Activated naive CD4-positive, alpha-beta T cell treated with anti-CD3 and anti-CD28 coated beads, Interleukin-2, amount 10 ng/mL, durations not matched to agents 7 days and 5 days (primary cell): Measurements from ENCODE around the gene DAP.

Source experiments
- CTCF ChIA-PET: fragments of 350-600 bp; sonication (Branson Sonifier 250); formaldehyde crosslinking; loops from one replicate; lab custom pipeline; 2021; ENCODE audit warnings: antibody characterized with exemption; lab: Charles Lee
- DNase-seq: peaks from one replicate; pipeline ENCODE4 v3.0.0-alpha.2; 2020
- H3K27ac Mint-ChIP-seq: one replicate; pipeline ENCODE4 v1.8.0; 2021; ENCODE audit warnings: mild to moderate bottlenecking, moderate library complexity, mixed read lengths
- H3K27me3 Mint-ChIP-seq: one replicate; pipeline ENCODE4 v1.8.0; 2021; ENCODE audit warnings: mild to moderate bottlenecking, mixed read lengths
- H3K36me3 Mint-ChIP-seq: one replicate; pipeline ENCODE4 v1.8.0; 2021; ENCODE audit warnings: mixed read lengths
- H3K4me1 Mint-ChIP-seq: one replicate; pipeline ENCODE4 v1.8.0; 2021; ENCODE audit warnings: mixed read lengths
- H3K4me3 Mint-ChIP-seq: one replicate; pipeline ENCODE4 v1.8.0; 2021; ENCODE audit warnings: mild to moderate bottlenecking, moderate library complexity, mixed read lengths
- H3K9me3 Mint-ChIP-seq: one replicate; pipeline ENCODE4 v1.8.0; 2021; ENCODE audit warnings: mixed read lengths

The DAP gene

GRCh38 chr5:10689391-10690081, 71.5 kb downstream of the DAP start:
- no peaks in the 10 kb centered on the region for H3K27me3 Mint-ChIP-seq
- H3K9me3 Mint-ChIP-seq = no peaks in the 10 kb centered on the region
- H3K4me3 Mint-ChIP-seq = no peak overlapping the region
- peaks cover 8% of the 10 kb centered on the region for H3K36me3 Mint-ChIP-seq
- CTCF ChIA-PET = interaction anchor here (0.7 to 3.4 kb wide), 11 partner anchors 8 to 406 kb away, joined by 3 to 47 read pairs (median 6); no protein-coding TSS in a partner anchor
- peak; percentile 38 for DNase-seq
- no peaks in the 10 kb centered on the region for H3K4me1 Mint-ChIP-seq
- no peak overlapping the region for H3K27ac Mint-ChIP-seq

- CTCF ChIA-PET = interaction anchor here (0.9 to 3.4 kb wide), 4 partner anchors 13 to 235 kb away, joined by 4 to 47 read pairs (median 15); no protein-coding TSS in a partner anchor
- H3K4me1 Mint-ChIP-seq = no peaks in the 10 kb centered on the region
- H3K27me3 Mint-ChIP-seq = no peaks in the 10 kb centered on the region
- peaks cover 8% of the 10 kb centered on the region for H3K36me3 Mint-ChIP-seq
- H3K4me3 Mint-ChIP-seq = no peak overlapping the region
- no peak overlapping the region for H3K27ac Mint-ChIP-seq
- DNase-seq = no peak
- H3K9me3 Mint-ChIP-seq = no peaks in the 10 kb centered on the region
Observed at GRCh38 chr5:10688651-10689171, 72.3 kb downstream of the DAP start.

GRCh38 chr5:10686890-10687289, 74.1 kb downstream of the DAP start:
- Mint-ChIP-seq H3K27me3 (no peaks in the 10 kb centered on the region), H3K9me3 (no peaks in the 10 kb centered on the region), H3K27ac (no peak overlapping the region), H3K4me3 (no peak overlapping the region), H3K36me3 (peaks cover 15% of the 10 kb centered on the region), H3K4me1 (no peaks in the 10 kb centered on the region)
- DNase-seq = no peak
- CTCF ChIA-PET = interaction anchor here (1.2 kb wide), 1 partner anchor 234 kb away, joined by 5 read pairs; no protein-coding TSS in a partner anchor

GRCh38 chr5:10685115-10685521, 75.9 kb downstream of the DAP start:
- no peak for DNase-seq
- peaks cover 22% of the 10 kb centered on the region for H3K36me3 Mint-ChIP-seq
- CTCF ChIA-PET = interaction anchor here (0.9 kb wide), 1 partner anchor 233 kb away, joined by 3 read pairs; no protein-coding TSS in a partner anchor
- H3K27ac Mint-ChIP-seq = no peak overlapping the region
- H3K4me3 Mint-ChIP-seq = no peak overlapping the region
- H3K4me1 Mint-ChIP-seq = no peaks in the 10 kb centered on the region
- H3K9me3 Mint-ChIP-seq = no peaks in the 10 kb centered on the region
- no peaks in the 10 kb centered on the region for H3K27me3 Mint-ChIP-seq

GRCh38 chr5:10684303-10685086, 76.5 kb downstream of the DAP start:
- CTCF ChIA-PET = interaction anchor here (0.9 to 1.2 kb wide), 3 partner anchors 17 to 232 kb away, joined by 3 to 5 read pairs (median 3); no protein-coding TSS in a partner anchor
- Mint-ChIP-seq H3K27ac (no peak overlapping the region), H3K9me3 (no peaks in the 10 kb centered on the region), H3K27me3 (no peaks in the 10 kb centered on the region), H3K4me1 (no peaks in the 10 kb centered on the region), H3K36me3 (peaks cover 28% of the 10 kb centered on the region), H3K4me3 (no peak overlapping the region)
- no peak for DNase-seq

- CTCF ChIA-PET = no interaction called here
- DNase-seq = no peak
- peaks cover 28% of the 10 kb centered on the region for H3K36me3 Mint-ChIP-seq
- H3K4me3 Mint-ChIP-seq = no peak overlapping the region
- peaks cover under 1% of the 10 kb centered on the region for H3K9me3 Mint-ChIP-seq
- H3K27ac Mint-ChIP-seq = no peak overlapping the region
- no peaks in the 10 kb centered on the region for H3K27me3 Mint-ChIP-seq
- no peaks in the 10 kb centered on the region for H3K4me1 Mint-ChIP-seq
Observed at GRCh38 chr5:10682801-10683525, 78.1 kb downstream of the DAP start.

- Mint-ChIP-seq H3K4me1 (no peaks in the 10 kb centered on the region), H3K27me3 (no peaks in the 10 kb centered on the region), H3K36me3 (peaks cover 35% of the 10 kb centered on the region), H3K9me3 (peaks cover 3% of the 10 kb centered on the region), H3K4me3 (no peak overlapping the region), H3K27ac (no peak overlapping the region)
- DNase-seq = no peak
- CTCF ChIA-PET = no interaction called here
Observed at GRCh38 chr5:10681731-10682679, 79.0 kb downstream of the DAP start.

- Mint-ChIP-seq H3K9me3 (peaks cover 3% of the 10 kb centered on the region), H3K27ac (peak overlapping the region; percentile 37), H3K4me1 (no peaks in the 10 kb centered on the region), H3K27me3 (no peaks in the 10 kb centered on the region), H3K36me3 (peaks cover 38% of the 10 kb centered on the region), H3K4me3 (no peak overlapping the region)
- CTCF ChIA-PET = no interaction called here
- no peak for DNase-seq
Observed at GRCh38 chr5:10680876-10681481, 80.1 kb downstream of the DAP start.

GRCh38 chr5:10679336-10679988, 81.6 kb downstream of the DAP start:
- Mint-ChIP-seq H3K4me1 (no peaks in the 10 kb centered on the region), H3K27ac (no peak overlapping the region), H3K4me3 (no peak overlapping the region), H3K36me3 (peaks cover 37% of the 10 kb centered on the region), H3K27me3 (no peaks in the 10 kb centered on the region), H3K9me3 (peaks cover 3% of the 10 kb centered on the region)
- CTCF ChIA-PET = no interaction called here
- DNase-seq = no peak

- peaks cover 3% of the 10 kb centered on the region for H3K9me3 Mint-ChIP-seq
Observed at GRCh38 chr5:10678244-10678643, 82.8 kb downstream of the DAP start.

GRCh38 chr5:10677533-10677932, 83.5 kb downstream of the DAP start:
- peaks cover 33% of the 10 kb centered on the region for H3K36me3 Mint-ChIP-seq

More at GRCh38 chr5:10678244-10678643, 82.8 kb downstream of the DAP start:
- Mint-ChIP-seq H3K4me3 (no peak overlapping the region), H3K27me3 (peaks cover 3% of the 10 kb centered on the region), H3K27ac (no peak overlapping the region), H3K36me3 (peaks cover 35% of the 10 kb centered on the region), H3K4me1 (no peaks in the 10 kb centered on the region)
- CTCF ChIA-PET = no interaction called here
- no peak for DNase-seq

GRCh38 chr5:10676946-10677345, 84.1 kb downstream of the DAP start:
- H3K4me1 Mint-ChIP-seq = no peaks in the 10 kb centered on the region
- peaks cover 4% of the 10 kb centered on the region for H3K27me3 Mint-ChIP-seq
- peaks cover 3% of the 10 kb centered on the region for H3K9me3 Mint-ChIP-seq
- DNase-seq = no peak
- H3K36me3 Mint-ChIP-seq = peaks cover 30% of the 10 kb centered on the region
- no peak overlapping the region for H3K27ac Mint-ChIP-seq
- CTCF ChIA-PET = no interaction called here
- no peak overlapping the region for H3K4me3 Mint-ChIP-seq

More at GRCh38 chr5:10677533-10677932, 83.5 kb downstream of the DAP start:
- Mint-ChIP-seq H3K27ac (no peak overlapping the region), H3K27me3 (peaks cover 4% of the 10 kb centered on the region), H3K9me3 (peaks cover 3% of the 10 kb centered on the region), H3K4me1 (no peaks in the 10 kb centered on the region), H3K4me3 (no peak overlapping the region)
- CTCF ChIA-PET = no interaction called here
- DNase-seq = no peak
